ENCODE data around the gene GTF3C5. TPM values are rescaled to one million over a fixed set of nuclear protein-coding genes. Genes with fewer than 3 reads are reported as not detected.

The GTF3C5 gene
- total RNA-seq, 2 experiments from 2014 or later = 91.6 to 97.0 TPM

DNA sequence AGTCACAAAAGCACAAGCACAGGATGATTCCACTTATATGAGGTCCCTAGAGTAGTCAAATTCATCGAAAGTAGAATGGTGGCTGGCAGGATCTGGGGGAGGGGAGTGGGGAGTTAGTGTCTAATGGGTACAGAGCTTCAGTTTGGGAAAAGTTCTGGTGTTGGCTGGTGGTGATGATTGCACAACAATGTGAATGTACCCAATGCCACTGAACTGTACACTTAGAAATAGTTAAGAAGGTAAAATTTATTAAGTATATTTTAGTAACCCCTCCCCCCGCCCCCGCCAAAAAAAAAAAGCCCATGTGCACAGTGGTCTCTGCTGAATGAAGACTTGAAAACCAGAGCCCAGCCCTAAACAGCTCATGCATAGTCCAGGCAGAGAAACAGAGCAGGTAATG, 24.8 kb upstream of the GTF3C5 start:
- no peaks in the 10 kb centered on the region for H3K9me3 ChIP-seq (ENCODE audit: low read length)
- no peak overlapping the region for H2AFZ ChIP-seq (ENCODE audit: low read length)
- H3K4me2 ChIP-seq (ENCODE audit: low read length) = no peak overlapping the region
- intact Hi-C loops (cut with micrococcal nuclease; ENCODE audit: unreplicated experiment) = no loop called here
- no peaks in the 10 kb centered on the region for H3K4me1 ChIP-seq (ENCODE audit: insufficient read depth, low read length, poor library complexity, severe bottlenecking)
- TF ChIP-seq, protein P1, sequence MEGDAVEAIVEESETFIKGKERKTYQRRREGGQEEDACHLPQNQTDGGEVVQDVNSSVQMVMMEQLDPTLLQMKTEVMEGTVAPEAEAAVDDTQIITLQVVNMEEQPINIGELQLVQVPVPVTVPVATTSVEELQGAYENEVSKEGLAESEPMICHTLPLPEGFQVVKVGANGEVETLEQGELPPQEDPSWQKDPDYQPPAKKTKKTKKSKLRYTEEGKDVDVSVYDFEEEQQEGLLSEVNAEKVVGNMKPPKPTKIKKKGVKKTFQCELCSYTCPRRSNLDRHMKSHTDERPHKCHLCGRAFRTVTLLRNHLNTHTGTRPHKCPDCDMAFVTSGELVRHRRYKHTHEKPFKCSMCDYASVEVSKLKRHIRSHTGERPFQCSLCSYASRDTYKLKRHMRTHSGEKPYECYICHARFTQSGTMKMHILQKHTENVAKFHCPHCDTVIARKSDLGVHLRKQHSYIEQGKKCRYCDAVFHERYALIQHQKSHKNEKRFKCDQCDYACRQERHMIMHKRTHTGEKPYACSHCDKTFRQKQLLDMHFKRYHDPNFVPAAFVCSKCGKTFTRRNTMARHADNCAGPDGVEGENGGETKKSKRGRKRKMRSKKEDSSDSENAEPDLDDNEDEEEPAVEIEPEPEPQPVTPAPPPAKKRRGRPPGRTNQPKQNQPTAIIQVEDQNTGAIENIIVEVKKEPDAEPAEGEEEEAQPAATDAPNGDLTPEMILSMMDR (conservative IDR thresholded peaks at IDR 0.05; ENCODE audit: low read length) = no peak
- TF ChIP-seq EZH2phosphoT487 (IDR thresholded peaks at IDR 0.05; ENCODE audit: borderline replicate concordance, low read depth, low read length) = no peak
- H3K27ac ChIP-seq (ENCODE audit: low read depth, low read length, poor library complexity, severe bottlenecking) = no peak overlapping the region
- no peak overlapping the region for H3K4me3 ChIP-seq (ENCODE audit: low read depth, low read length, poor library complexity, severe bottlenecking)
- DNase-seq (ENCODE audit: low spot score) = no peak
- ChIA-PET CTCF (ENCODE audit: unreplicated experiment) (no interaction called here), POLR2A (interaction anchor here (0.6 to 0.7 kb wide), 2 partner anchors 8 to 262 kb away, joined by 3 read pairs; no protein-coding TSS in a partner anchor)
- BruUV-seq (replicated peaks) = no TSS peak
- no peaks in the 10 kb centered on the region for H3K9me2 ChIP-seq (ENCODE audit: insufficient read depth, low read length)
- no peaks in the 10 kb centered on the region for H3K79me2 ChIP-seq (ENCODE audit: insufficient read depth, low read depth, low read length)
- no peaks in the 10 kb centered on the region for H4K20me1 ChIP-seq (ENCODE audit: insufficient read depth, low read length)
- H3K36me3 ChIP-seq (ENCODE audit: insufficient read depth, low read length) = no peaks in the 10 kb centered on the region

DNA sequence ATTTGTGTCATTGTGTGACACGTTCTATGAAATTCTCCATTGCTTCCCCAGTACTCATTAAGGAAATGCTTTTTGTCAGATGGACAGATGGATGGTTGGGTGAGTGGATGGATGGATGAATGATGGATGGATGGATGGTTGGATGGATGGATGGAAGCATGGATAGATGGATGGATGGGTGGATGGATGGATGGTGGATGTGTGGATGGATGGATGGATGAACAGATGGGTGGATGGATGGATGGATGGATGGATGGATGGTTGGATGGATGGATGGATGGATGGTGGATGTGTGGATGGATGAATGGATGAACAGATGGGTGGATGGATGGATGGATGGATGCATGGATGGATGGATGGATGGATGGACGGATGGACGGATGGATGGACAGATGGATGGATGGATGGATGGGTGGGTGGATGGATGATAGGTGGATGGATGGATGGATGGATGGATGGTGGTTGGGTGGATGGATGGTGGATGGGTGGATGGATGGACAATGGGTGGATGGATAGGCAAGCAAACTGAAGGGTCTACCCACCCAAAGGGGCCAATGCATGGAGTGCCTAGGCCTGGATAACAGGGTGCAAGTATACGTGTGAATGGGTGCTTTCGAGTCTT, 24.0 kb upstream of the GTF3C5 start:
- Histone ChIP-seq H3K9me3 (ENCODE audit: low read length) (no peaks in the 10 kb centered on the region), H3K4me3 (ENCODE audit: low read depth, low read length, poor library complexity, severe bottlenecking) (no peak overlapping the region), H3K4me2 (ENCODE audit: low read length) (no peak overlapping the region), H3K4me1 (ENCODE audit: insufficient read depth, low read length, poor library complexity, severe bottlenecking) (no peaks in the 10 kb centered on the region), H3K9me2 (ENCODE audit: insufficient read depth, low read length) (no peaks in the 10 kb centered on the region), H3K79me2 (ENCODE audit: insufficient read depth, low read depth, low read length) (no peaks in the 10 kb centered on the region), H2AFZ (ENCODE audit: low read length) (no peak overlapping the region), H3K36me3 (ENCODE audit: insufficient read depth, low read length) (no peaks in the 10 kb centered on the region), H3K27ac (ENCODE audit: low read depth, low read length, poor library complexity, severe bottlenecking) (no peak overlapping the region), H4K20me1 (ENCODE audit: insufficient read depth, low read length) (no peaks in the 10 kb centered on the region)
- ChIA-PET CTCF (ENCODE audit: unreplicated experiment) (no interaction called here), POLR2A (interaction anchor here (0.7 kb wide), 1 partner anchor 9 kb away, joined by 3 read pairs; no protein-coding TSS in a partner anchor)
- DNase-seq (ENCODE audit: low spot score) = no peak
- intact Hi-C loops (cut with micrococcal nuclease; ENCODE audit: unreplicated experiment) = no loop called here
- TF ChIP-seq, protein P1 (conservative IDR thresholded peaks at IDR 0.05; ENCODE audit: low read length) = no peak
- no peak for TF ChIP-seq EZH2phosphoT487 (IDR thresholded peaks at IDR 0.05; ENCODE audit: borderline replicate concordance, low read depth, low read length)
- BruUV-seq (replicated peaks) = no TSS peak

DNA sequence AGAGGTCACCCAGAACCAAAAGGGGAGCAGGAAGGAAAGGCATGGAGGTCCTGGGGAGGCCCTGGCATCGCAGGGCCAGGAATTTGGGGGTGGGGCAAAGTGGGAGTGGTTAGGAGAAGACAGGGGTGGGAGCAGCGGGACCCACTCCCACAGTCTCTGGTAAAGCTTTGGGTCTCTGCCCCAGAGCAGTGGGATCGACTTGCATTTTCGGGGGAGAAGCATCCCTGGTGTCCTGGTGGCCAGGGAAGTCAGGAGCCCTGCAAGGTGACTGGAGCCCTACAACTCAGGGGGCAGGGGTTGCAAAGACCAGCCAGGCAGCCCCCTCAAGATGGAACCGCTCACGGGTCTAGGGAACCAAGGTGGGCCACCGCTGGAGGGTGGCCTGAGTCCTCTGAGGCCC, 22.4 kb upstream of the GTF3C5 start:
- Histone ChIP-seq H3K9me2 (ENCODE audit: insufficient read depth, low read length) (no peaks in the 10 kb centered on the region), H2AFZ (ENCODE audit: low read length) (no peak overlapping the region), H4K20me1 (ENCODE audit: insufficient read depth, low read length) (no peaks in the 10 kb centered on the region), H3K27ac (ENCODE audit: low read depth, low read length, poor library complexity, severe bottlenecking) (no peak overlapping the region), H3K4me3 (ENCODE audit: low read depth, low read length, poor library complexity, severe bottlenecking) (no peak overlapping the region), H3K9me3 (ENCODE audit: low read length) (no peaks in the 10 kb centered on the region), H3K4me1 (ENCODE audit: insufficient read depth, low read length, poor library complexity, severe bottlenecking) (no peaks in the 10 kb centered on the region), H3K4me2 (ENCODE audit: low read length) (no peak overlapping the region), H3K79me2 (ENCODE audit: insufficient read depth, low read depth, low read length) (no peaks in the 10 kb centered on the region), H3K36me3 (ENCODE audit: insufficient read depth, low read length) (no peaks in the 10 kb centered on the region)
- TF ChIP-seq, protein P1 (conservative IDR thresholded peaks at IDR 0.05; ENCODE audit: low read length) = no peak
- no peak for TF ChIP-seq EZH2phosphoT487 (IDR thresholded peaks at IDR 0.05; ENCODE audit: borderline replicate concordance, low read depth, low read length)
- DNase-seq (ENCODE audit: low spot score) = no peak
- BruUV-seq (replicated peaks) = no TSS peak
- POLR2A ChIA-PET = no interaction called here
- intact Hi-C loops (cut with micrococcal nuclease; ENCODE audit: unreplicated experiment) = no loop called here
- CTCF ChIA-PET (ENCODE audit: unreplicated experiment) = no interaction called here

All from OCI-LY7 (cell line).